Activated T-cell treated with anti-CD3 and anti-CD28 coated beads for 48 hours (primary cell): ENCODE measurements around the gene LRRC4B.
A peak's percentile ranks its signal among the peaks of the same experiment; 100 is the strongest.

Source experiments
- DNase-seq: peaks from one replicate; pipeline ENCODE4 v3.0.0-alpha.2; 2020; ENCODE audit warnings: low read depth

The LRRC4B gene

DNA sequence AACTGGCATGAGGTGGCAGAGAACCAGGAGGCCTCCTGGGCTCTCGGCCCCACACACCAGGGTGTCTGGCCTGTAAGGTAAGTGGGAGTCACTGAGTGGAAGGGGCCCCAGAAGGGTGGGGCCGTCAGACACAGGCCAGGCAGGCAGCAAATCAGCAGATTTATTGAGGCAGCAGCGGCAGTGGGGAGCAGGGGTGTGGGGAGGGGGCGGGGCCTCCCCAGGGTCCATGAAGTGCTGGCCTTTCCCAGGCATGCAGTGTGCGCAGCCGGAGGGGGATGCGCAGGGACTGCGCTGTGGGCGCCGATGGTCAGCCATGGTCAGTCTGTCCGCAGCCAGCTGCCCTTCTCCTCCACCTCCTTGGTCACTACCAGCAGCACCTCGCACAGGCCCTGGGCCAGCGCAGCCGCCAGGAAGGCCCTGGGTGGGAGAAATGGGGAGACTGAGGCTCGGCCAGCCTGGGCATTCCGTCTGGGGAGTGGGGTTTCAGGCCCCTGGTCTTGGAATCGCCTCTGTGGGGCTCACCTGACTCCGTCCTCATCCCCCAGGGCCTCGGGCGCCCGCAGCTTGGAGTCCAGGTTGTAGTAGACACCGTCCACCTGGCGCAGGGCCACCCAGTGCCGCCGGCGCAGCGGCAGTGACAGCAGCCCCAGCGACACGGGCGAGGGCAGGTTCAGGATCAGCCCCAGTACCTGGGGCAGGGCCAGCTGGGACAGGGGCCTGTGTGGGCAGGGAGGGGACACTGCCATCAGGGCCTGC is 62.2 kb downstream of the LRRC4B start:
- DNase-seq: no peak

DNA sequence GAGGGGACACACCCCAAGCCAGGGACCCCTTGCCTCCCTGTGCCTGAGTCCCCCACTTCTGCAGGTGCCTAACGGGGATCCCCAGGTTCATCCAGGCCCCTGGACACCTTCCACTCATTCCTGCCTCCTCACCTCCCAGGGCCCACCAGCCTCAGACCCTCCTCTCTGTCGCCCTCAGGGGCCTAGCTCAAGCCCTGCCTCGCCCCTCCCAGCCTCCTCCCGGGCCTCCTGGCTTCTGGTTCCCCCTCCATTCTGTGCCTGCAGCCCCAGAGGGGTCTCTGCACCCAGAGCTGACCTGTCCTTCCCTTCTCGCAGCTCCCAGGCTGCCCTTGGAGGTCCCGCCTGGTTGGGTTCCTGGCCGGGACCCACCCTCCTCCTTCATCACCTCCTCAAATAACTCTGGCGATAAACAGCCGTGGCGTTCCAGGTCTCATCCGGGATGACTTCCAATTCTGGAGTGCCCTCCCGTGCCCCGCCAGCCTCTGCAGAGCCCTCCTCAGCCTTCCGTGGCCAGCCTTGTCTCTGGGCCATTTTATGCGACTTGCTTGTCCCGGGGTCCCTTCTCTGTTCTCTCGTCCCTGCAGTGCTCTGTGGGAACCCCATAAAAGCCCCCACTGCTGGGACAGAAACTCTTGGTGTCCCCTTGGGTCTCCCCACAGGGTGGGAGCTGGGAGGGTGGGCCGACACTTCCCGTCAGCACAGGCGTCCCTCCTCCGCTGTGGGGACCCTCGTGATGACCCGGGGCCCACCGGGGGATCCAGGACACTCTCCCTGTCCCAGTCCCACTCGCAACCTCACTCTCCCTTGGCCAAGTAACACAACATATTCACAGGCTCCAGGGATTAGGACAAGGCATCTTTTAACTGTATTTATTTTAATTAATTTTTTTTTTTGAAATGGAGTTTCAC is 66.4 kb downstream of the LRRC4B start:
- DNase-seq: no peak

DNA sequence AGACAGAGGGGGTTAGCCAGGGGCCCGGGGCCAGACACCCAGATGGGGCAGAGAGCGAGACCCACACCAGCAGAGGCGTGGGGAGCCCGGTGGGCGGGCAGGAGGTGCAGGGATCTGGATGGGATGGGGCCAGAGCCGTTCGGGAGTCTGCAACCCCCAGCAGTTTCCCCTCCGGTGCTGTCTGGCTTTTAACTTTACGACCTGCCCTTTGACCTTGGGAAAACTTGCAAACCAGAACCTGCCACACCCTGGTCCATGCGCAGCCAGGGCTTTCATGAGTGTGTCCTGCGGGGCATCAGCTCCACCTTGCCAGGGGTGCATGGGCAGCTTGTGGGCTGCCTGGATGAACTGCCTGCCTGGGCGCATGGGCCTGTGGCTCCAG is 67.1 kb downstream of the LRRC4B start:
- no peak for DNase-seq

DNA sequence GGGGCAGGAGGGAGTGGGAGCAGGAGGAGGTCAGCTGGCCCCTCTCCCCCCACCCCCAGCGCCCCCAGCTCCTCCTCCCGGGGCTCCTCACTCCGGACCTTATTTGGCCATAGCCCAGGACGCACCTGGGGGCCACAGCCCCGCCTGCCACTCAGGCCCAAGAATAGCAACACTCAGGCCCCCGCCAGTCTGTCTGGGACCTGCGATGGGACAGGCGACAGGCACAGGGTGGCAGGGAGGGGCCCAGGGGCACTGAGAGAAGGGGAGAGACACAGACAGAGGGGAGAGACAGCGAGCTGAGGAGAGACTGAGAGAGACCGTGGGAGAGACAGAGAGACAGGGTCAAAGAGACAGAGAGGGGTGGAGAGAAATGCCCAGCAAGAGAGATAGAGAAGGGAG is 67.5 kb downstream of the LRRC4B start:
- no peak for DNase-seq

DNA sequence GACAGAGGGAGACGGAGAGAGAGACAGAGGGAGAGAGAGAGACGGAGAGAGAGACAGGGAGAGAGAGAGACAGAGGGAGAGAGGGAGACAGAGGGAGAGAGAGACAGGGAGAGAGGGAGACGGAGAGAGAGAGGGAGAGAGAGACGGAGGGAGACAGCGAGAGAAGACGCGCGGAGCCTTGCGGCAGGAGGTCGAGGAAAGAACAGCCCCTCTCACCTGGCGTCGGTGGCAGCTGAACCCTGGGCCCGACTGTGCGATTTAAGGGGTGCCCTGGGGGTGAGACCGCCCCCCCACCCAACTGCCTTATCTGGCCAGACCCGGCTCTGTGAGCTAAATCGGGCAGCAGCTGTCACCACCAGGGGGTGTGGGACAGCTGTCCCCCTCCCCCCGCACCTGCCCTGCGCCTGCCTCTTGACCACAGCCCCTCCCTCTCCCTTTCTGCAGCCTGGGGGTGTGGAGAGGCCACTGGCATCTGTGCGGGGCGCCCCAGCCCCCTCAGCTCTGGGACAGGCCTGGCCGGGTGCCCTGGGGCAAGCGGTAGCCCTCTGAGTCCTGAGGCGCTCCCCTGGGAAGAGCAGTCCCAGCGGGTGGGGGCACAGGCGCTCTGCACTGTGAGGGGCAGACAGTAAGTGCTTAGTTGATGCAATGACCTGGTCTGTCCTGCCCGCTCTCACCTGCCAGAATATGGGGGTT is 68.0 kb downstream of the LRRC4B start:
- no peak for DNase-seq

DNA sequence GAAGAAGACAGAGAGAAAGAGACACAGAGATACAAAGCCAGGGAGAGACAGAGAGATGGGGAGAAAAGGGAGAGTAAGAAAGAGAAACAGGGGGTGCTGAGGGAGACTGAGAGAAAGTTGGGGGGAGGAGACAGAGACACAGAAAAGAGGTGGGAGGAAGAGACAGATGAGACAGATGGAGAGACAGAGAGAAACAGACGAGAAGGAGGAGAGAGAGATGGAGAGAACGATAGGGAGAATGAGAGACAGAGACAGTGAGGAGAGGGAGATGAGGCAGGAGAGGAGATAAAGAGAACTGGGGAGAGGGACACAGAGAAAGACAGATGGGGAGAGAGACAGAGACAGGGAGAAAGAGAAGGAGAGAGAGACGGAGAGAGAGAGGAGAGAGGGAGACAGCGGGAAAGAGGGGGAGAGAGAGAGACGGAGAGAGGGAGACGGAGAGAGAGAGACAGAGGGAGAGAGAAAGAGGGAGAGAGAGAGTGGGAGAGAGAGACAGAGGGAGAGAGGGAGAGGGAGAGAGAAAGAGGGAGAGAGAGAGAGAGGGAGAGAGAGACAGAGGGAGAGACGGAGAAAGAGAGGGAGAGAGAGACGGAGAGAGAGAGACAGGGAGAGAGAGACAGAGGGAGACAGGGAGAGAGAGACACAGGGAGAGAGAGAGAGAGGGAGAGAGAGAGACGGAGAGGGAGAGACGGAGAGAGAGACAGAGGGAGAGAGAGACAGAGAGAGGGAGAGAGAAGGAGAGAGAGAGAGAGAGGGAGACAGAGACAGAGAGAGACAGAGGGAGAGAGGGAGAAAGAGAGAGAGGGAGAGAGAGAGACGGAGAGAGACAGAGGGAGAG is 69.8 kb downstream of the LRRC4B start:
- no peak for DNase-seq

DNA sequence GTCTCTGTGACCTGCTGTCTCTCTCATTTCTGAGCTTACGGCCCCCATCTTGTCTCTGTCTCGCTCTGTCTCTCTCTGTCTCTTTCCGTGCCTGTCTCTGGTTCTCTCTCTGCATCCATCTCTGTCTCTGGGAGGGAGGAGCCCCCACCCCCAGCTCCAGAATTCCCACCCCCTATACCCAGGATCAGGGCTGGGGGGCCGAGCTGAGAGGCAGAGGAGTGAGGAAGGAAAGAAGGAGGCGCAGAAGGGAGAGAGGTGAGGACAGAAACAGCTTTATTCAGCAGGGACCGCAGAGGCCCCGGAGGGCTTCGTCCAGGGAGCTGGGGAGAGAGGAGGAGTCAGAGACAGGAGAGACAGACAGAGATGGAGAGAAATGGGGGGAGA is 71.2 kb downstream of the LRRC4B start:
- no peak for DNase-seq

DNA sequence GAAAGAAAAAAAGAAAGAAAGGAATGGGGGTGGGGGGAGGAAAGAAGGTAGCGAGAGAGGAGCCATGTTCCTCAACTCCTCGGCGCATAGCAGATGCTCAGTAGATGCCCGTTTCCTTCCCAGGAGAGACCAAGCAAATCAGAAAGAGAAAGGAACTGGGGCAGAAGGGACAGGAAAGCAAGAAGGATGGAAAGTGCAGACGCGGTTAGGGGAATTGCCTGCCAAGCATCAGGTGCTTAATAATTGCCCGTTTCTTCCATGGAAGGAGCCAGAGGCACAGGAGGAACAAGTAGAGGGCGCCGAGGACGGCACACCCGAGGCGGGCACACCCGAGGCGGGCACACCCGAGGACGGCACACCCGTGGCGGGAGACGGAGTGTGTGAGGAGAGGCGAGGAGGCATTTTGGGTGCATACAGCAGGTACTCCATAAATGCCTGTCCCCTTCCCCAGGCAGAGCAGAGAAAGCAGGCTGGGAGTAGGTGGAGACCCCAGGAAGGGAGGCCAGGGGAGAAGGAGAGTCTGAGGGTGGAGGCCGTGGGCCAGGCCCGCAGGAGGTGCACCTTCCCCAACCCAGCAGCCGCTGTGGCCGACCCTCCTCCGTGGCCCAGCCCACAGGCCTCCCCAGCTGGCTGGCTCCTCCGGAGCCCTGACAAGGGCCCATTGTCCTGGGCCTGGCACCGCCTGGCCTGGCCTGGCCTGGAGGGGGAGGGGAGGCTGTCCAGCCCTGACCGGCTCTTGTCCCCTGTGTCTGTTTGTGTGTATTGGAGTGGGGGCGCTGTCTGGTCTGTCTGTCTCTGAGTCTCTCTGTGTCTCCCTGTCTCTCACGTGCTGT is 71.8 kb downstream of the LRRC4B start:
- DNase-seq: no peak

DNA sequence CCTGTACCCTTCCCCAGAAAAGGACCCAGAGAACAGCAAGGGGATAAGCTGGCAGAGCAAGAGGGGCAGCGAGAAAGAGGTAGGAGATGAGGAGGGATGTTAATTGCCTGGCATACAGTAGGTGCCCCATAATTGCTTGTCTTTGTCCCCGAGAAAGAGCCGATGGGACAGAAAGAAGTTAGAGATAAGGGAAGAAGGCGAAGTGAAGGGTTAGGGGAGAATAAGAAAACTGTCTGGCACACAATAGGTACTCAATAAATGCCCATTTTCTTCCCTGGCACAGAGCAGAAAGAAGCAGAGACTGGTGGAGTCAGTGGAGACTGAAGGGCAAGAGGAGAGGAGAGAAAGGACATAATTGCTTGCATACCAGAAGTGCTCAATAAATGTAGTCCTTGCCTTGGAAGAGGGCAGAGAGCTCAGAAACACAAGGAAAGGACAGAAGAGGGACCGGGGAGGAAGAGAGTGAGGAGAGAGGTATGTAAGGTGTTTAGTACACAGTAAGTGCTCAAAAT is 73.2 kb downstream of the LRRC4B start:
- DNase-seq: no peak

DNA sequence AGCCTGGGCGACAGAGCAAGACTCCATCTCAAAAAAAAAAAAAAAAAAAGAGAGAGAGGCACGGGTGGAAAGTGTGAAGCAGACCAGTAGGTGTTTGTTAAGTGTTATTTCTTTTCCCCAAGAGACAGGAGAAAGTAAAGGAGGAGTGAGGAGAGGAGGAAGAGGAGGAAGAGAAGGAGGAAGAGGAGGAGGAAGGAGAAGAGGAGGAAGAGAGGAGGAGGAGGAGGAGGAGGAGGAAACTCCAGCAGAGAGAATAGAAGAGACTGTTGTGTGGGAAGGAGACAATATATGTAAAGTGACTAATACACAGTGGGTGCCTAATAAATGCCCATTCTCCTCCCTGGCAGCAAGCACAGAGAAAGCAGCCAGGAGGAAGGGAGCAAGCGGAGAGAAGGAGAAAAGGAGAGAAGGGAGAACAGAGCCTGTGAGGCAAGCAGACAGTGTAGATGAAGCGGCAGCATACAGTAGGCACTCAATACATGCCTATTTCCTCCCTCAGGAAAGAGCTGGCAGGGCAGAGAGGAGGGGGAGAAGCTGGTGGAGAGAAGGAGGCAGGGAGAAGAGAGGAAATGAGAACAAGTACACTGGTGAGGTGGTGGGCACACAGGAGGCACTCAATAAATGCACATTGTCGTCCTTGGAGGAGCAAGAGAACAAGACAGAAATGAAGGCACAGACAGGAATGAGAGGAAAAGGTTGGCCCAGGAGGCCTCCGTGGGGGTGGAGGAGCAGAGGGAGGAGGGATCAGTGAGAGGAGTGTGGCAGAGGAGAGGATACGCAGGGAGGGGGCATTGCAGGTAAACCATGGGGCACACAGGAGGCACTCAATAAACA is 73.8 kb downstream of the LRRC4B start:
- no peak for DNase-seq

DNA sequence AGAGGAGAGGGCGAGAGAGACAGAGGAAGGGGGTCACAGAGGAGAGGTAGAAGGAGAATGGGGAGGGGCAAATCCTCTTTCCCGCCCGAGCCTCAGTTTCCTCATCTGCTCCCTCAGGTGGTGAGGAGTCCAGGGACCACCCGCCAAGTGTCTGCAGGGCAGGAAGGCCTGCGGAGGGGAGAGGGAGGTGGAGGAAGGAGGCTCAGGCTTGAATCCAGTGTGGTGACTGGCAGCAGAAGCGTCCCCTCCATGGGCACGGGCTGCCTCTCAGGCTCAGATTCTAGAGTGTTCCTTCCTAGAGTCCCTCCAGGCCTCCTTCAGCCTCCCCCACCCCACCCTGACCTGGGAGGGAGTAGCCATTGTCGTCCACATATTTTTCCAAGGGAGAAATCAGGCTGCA is 75.1 kb downstream of the LRRC4B start:
- no peak for DNase-seq

DNA sequence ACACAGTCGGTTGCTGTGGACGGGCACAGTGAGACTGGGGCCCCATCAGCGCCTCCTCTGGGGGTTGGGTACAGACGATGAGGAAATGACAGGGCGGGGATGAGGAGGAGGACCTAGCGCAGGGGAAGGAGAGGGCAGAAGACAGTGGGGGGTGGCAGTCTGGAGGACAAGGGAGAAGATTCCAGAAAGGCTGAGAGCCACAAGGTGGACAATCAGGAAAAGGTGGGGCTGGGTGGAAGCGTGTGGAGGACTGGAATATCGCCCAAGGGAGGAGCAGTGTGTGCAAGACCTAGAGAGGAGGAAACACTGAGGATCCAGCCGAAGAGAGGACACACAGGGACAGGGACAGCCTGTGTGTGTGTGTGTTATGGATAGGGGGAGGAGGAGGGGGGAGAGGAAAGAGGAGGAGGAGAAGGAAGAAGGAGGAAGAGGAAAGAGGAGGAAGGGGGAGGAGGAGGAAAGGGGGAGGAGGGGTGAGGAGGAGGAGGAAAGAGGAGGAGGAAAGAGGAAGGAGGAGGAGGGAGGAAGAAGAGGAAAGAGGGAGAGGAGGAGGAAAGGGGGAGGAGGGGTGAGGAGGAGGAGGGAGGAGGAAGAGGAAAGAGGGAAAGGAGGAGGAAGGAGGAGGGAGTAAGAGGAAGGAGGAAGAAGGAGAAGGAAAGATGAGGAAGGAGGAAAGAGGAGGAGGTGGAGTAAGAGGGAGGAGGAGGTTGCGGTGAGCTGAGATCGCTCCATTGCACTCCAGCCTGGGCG is 75.8 kb downstream of the LRRC4B start:
- peak; percentile 27 for DNase-seq

DNA sequence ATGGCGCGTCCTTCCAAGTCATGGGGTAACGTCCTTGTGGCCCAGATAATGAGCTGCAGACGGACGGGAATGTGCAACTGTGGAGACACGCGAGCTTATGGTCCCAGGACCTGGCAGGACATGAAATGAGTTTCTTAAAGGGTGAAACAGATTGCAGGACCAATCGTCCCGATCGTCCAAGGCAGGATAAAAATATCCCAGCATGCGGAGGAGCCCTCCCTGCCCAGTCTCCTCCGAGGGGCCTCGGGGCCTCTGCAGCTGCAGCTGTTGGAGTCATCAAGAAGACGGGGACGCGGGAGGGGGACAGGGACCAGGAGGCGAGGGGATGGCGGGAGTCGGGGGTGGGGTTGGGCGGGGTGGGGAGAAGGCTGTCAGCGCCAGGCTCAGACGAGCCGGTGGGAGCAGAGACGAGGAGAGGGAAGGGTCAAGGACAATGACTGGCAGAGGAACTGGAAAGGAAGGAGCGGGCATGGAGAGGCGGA is 77.2 kb downstream of the LRRC4B start:
- no peak for DNase-seq

DNA sequence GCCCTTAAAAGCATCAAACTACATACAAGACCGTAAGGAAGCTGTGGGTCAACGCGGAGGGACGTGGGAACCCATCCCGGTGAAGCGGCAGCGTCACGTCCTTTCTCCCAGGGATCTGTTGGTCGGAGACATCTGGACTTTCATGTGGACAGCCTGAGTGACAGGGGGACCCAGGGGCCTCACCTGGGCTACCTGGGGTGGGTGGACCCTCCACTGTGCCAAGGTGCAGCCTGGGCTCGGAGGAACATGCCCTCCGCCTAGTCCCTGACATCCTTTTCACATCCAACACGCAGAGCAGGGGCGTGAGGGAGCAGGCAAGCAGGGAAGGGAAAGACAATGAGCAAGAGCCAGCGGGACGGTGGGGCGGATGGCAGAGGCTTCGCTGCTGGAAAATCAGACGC is 77.8 kb downstream of the LRRC4B start:
- no peak for DNase-seq

DNA sequence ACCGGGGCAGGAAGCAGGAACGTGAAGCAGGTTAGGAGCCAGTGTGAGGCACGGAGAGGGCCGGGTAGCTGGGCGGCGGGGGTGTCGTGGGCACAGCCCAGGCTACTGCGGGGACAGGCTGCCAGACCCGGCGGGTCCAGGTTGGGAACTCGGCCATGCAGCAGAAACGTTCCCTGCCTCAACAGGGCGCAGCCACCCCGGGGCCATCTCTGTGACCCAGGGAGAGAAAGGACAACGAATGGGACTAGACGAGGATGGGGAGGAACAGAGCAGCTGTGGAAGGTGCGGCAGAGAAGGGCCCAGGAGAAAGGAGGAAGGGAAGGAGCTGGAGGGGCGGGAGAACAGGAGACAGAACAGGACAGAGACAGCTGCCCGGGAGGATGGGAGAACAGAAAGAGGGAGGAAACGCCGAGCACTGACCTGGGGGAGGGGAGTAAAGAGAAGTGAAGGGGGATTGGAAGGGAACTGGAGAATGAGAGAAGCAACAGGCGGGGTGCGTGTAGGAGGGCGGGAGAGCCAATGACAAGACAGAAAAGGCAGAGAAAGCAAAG is 78.7 kb downstream of the LRRC4B start:
- no peak for DNase-seq

DNA sequence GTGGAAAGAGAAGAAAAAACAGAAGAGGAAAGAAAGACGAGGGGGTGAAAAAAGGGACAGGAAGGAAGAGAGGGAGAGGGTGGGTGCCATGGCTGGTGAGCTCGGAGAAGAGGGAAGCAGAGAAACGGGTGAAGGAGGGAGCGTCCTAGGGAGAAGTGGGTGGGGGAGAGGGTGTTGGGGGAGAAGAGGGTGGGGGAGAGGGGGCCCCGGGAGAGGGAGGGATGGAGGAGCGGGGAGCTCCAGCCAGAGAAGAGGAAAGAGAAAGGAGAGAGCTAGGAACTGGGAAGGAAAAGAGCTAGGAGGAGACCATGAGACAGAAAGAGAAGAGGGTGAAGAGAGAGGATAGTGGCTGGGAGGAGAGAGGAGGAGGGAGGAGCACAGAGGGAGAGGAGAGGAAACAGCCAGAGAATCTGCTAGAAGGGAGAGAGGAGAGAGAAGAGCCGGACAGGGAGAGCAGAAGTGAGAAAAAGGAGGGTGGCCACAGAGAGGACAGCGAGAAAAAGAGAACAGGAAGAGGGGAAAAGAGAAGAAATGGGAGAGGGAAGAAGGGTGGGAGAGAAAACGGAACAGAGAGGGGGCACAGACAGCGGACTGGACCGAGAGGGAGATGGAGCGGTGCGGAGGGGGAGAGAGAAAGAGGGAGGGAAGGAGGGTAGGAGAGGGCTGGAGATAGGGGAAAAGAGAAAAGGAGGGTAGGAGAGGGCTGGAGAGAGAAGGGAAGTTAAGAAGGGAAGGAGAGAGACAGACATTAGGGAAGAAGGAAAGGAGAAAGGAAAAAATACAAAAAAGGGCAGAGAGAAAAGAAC is 79.6 kb downstream of the LRRC4B start:
- DNase-seq: no peak

DNA sequence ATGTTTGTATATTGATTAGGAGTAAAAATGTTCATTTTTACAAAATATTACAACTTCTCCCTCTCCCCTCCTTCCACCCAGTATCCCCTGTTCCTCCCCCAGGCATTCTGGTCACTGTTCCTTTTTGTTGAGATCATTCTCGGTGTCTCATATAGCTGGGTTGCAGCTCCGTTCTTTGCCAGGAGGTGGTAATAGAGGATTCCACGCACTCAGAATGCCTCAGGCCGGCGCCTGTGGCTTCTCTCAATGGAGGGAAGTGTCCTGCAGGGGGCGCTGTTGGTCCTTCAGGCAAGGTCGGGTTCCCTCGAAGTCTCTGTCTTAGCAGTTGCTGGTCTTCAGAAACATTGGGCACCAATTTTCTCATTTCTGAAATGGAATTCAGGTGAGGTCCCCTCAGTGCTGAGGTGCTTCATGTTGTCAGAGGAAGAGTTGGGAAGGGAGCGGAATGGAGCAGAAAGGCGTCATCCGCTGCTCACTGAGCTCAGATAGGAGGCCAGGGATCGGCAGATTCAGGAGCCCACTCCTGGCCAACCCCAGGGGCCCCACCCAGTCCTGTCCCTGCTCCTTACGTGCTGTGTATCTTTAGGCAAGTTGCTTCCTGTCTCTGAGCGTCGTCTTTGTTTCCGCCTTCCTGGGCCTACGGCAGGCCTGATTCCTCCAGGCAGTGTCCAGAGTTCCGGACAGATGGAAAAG is 81.3 kb downstream of the LRRC4B start:
- DNase-seq: peak; percentile 68
